SK-MEL-5 (cell line): Measurements from ENCODE around the gene GDF10. TPM values are rescaled to one million over a fixed set of nuclear protein-coding genes. Genes with fewer than 3 reads are reported as not detected.

Source experiments
- DNase-seq: peaks from one replicate; pipeline ENCODE4 v3.0.0-alpha.2; 2016; ENCODE audit warnings: low read depth, low spot score
- in situ Hi-C: cut with HindIII; loops from 2 replicates; pipeline ENCODE4 v1.10.0; 2016; ENCODE audit warnings: low sequenced_read_pairs, high pct_unique_total_duplicates, low pct_unique_long_range_greater_than_20kb
- total RNA-seq: library from RNA; depleted of rRNA; stranded (reverse); fragments of >200 nt; shearing (Covaris generic); gene quantifications from 2 replicates; pipeline ENCODE4 v1.2.3, GENCODE V29; 2014

GDF10 gene
- total RNA-seq, 1 experiment from 2014 or later = not detected

DNA sequence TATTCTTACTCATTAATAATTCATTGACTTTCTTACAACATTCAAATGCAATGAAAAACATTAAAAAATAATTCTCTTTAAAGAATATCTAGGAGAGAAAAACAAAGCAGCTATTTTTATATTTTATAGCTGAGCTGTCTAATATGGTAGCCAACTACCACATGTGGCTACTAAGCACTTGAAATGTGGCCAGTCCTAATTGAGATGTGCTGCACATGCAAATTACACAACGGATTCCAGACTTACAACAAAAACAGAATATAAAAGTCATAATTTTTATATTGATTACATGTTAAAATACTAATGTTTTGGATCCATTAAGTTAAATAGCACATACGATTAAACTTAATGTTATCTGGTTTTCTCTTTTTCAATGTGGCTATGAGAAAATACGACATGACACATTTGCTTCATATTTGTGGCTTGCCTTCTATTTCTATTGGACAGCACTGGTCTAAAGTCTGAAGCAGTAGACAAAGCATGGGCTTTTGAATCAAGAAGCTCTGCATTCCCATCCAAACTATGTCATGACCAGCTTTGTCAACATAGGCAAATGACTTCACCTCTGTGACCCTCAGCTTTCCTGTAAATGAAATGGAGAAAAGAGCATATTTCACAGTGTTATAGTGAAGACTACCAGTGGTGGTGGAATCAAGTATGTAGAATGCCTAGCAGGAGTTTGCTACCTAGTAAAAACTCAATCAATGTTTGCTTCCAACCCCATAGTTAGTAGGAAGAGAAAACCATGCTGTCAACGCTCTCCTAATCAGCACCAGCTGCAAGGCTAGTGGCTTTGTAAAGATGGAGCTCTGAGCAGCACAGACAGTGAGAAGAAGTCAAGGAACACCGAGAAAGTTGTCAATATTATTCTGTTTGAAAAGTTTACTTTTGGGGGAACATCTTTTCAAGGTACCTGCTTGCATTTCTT, 37.1 kb upstream of the GDF10 start:
- DNase-seq = no peak
- in situ Hi-C loops = no loop called here

DNA sequence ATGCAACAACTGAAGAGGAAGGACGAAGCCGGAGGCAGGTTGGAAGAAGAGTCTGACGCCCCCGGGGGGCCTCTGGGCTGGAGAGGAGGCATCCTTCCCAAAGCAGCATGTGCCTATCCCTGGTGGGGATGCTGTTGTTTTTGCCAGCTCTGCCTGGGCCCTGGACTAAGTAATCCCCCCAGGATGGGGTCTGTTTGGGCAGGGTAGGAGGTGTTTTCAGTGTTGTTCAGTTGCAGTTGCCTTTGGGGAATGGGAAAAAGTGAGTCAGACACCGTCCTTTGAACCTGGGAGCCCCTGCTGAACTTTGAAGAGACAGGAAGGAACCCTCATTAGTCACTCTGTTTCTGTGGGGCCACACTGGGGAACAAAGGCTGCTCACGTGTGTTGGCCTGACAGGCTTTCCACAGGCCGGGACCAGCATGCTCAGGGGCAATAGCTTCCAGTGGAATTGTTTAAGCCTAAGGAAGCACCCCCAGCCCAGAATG, 35.2 kb upstream of the GDF10 start:
- no peak for DNase-seq
- in situ Hi-C loops = no loop called here

DNA sequence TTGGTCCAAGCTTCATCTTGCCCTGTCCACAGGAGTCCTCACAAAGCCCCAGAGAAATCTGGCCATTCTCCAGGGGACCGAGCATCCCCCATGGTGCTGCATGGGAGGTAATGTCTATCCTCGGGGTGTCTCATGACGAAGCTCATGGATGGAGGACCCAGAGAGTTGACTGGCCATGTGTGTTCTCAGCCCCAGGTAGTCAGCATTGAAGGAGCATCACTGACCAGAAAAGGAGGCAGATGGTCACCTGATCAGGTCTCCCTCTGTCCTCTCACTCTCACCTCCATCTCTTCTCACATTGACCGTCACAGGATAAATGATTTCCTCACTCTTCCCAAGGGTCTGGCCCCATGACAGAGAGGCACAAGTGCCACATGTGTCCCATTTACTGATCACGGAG, 33.4 kb upstream of the GDF10 start:
- no peak for DNase-seq
- in situ Hi-C loops = no loop called here

DNA sequence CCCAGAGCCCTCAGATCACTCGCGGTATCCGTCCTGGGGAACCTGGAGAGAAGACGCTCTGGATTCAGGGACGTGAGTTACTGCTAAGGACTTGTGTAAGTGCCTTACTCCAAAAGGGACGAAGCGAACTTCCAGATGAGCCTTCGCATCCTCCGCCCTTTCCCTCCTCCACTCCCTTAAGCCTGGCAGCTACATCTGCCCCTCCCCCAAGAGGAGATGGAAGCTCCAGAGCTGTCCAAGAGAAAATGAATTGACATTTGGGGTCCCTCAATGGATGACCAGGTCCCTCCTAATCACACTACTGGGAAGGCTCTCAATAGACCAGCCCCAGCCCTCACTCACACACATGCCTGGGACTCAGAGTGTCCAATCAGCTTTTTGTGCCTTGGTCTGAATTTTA, 31.3 kb upstream of the GDF10 start:
- DNase-seq = no peak
- in situ Hi-C loops = no loop called here

DNA sequence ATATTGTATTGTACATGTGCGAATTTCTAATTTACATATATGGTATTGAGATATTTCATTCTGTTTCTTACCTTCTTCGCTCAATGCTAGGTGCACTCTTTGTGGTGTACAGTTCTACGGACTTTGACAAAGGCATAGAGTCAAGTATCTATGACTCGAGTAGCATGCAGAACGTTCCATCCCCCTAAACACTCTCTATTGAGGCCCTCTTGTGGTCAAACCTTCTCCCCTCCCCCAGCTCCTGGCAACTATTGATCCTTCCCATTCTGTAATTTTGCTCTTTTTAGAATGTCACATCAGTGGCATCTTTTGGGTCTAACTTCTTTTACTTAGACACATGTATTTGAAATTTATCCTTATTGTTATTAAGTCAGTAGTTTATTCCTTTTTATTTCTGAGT, 30.7 kb upstream of the GDF10 start:
- peak; percentile 2 for DNase-seq

DNA sequence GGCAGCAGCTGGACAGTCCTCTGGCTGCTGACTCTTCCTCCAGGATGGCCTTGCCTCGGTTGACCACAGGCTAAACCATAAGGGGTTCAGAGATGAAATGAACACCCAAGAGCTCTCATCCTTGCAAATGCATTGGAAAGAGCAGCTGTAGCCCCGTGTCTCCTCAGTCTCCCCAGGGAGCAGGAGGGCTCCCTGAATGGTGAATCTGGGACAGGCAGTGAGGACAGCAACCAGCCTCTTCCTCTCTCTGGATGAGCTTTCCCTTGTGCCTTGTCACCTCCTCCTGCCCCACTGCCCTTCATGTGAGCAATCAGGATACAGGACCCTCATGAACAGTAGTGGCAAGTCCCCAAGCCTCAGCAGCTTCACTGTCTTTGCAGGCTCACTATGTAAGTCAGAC, 23.9 kb upstream of the GDF10 start:
- DNase-seq = no peak
- in situ Hi-C loops = no loop called here

More for the DNA sequence above, 30.7 kb upstream of the GDF10 start:
- in situ Hi-C loops = no loop called here

DNA sequence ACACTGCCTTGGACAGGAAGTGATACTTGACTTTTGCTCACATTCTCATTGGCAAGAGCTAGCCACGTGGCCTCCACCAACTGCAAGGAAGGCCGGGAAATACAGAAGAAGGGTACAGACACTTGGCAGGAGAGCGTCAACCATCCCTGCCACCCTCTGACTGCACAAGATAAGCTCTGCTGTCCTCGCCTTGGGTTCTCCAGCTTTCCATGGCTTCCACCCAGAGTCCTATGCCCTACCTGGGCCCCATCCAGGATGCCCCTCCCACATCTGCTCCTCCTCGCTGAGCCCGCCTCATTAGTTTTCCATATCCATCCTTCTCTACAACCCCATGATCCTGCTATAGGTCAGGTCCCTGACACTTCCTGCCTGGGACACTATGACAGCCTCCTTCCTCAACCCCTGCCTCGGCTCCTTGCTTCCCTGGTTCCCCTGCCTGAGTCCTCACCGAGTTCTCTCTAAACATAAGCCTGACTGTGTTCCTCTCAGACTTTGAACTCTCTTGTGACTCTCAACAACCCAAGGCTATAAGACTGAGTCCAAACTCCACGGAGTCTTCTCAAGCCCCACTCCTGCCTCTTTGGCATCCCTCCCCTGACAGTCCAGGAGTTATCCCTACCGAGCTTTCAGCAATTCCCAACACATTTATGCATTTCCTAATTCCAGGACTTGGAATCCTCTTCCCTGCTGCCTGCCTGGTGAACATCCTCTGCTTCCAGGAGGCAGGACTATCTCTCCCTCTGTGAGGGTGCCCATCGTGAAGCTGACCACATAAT, 23.2 kb upstream of the GDF10 start:
- DNase-seq = no peak
- in situ Hi-C loops = no loop called here

DNA sequence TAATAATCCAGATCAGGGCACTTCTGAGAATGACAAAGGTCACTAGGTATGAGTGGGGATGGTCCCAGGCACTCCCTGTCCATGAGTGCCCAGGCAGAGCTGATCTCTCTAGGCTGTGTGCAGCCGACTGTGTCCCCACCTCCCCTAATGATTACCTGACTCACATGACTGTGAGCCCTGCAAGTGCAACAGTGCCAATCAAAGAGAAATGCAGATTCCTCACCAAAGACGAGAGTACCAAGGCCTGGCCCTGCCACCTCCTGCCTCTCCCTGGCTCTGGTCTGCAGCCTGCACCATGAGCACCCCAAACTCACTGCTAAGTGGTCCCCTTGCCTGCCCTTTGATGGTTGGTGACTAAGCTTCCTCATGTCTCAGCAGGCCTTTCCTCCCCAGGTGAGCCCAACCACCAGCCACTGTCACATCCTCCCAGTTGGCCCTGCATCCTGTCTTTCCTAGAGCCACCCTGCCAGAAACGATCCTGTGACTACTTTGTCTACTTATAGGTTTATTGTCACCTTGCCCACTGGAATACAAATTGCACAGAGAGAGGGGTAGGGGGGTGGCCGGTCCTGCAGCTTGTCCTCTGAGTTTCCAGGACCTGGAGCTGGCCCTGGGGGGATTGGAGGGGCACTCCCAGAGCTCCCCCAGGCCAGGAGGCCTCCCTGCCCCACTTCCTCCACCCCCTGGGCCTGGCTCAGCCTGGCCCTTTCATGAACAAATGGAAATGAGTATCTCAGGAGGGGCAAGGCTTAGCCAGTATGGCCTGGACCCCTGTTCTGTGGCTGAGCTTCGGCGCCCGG, 22.4 kb upstream of the GDF10 start:
- in situ Hi-C loops = no loop called here
- DNase-seq = no peak

DNA sequence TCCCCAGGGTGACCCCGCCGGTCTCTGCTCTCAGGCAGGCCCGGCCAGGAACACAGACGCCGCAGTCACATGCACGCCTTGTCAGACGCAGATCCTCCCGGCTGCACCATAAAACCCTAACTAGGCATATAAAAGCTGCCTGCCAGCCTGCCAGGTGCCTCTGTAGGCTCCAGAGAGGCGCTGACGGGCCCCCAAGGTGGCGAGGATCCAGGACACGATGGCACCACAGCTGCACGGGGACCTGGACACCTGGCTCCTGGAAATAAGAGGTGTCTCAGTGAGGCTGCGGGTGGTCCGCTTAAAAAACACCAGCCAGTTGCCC, 21.9 kb upstream of the GDF10 start:
- DNase-seq = no peak
- in situ Hi-C loops = no loop called here

DNA sequence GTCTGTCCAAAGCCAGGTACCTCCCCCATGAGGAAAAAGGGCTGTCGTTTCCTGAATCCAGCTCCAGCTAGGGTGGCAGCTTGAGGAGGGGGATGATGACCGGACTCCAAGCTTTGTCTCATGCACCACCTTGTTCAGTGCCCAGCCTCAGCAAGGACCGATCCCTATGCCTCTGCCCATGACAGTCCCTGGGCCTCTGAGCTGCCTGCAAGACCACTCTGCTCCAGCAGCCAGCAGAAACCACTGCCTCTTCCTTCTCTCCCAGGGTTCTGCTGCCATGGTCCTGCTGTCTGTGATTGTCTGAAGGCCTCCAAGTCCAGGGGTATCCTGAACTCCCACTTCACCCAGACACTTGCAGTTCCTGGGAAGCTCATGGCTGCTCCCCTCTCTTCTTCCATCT, 21.3 kb upstream of the GDF10 start:
- no peak for DNase-seq
- in situ Hi-C loops = no loop called here

DNA sequence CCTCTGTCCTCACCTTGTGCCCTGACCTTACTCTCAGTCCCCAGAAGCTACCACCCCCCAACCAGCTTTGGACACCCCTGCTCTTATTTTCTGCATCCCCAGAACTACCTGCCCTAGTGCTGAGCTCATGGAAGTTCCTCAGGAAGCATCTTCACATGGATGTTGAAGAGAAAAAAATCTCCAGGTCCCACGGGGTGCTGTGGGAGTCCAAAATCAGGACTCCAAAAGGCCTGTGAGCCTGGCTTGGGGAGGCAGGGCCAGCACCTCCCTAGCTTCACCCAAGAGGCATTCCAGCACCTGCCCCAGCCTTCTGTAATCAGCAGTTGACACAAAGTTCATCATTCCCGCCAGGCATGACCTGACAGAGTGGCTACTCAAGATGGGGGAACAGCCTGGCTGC, 20.7 kb upstream of the GDF10 start:
- in situ Hi-C loops = no loop called here
- DNase-seq = no peak

DNA sequence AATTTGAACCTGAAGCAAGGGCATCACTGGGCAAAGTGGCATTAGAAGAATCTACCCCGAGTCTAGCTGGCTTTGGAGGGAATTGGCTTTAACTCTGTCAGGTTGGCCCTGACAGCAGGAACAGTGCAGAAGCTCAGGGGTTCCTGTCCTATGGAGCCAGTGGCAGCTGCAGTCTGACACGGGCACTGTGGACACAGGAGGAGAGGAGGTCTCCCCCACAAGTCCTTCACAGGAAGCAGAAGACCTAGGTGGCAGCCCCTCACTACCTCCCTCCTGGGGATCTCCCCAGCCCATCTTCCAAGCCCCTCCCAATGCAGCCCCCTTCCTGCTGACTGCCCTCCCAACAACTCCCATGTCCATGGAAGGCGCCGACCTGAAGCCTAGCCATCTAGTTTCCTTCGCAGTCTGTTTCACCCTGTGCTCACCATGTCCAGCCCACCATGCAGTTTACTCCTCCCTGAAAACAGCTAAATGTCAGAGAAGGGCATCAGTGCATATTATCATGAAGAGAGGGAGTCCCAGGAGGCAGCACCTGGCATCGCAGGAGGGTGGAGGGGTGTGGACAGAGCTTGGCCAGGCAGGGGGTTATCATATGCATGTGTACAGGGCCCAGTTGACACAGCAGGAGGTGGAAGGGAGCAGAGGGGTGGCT, 17.9 kb upstream of the GDF10 start:
- in situ Hi-C loops = no loop called here
- no peak for DNase-seq

DNA sequence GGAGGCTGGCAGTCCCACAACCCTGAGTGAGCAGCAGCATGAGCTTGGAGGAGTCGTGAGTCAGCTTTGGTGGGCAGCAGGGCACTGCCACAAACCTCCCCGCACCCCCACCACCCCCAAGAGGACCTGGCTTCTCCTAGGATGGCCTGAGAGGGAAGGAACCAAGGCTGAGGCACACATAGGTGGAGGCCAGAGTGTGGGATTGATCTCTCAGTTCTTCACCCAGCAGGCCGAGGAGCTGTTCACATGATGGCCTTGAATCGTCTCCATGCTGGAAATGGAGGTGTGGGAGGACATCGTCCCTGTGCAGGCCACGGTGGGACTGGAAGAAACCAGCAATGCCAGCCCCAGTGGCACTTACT, 17.4 kb upstream of the GDF10 start:
- in situ Hi-C loops = no loop called here
- no peak for DNase-seq

DNA sequence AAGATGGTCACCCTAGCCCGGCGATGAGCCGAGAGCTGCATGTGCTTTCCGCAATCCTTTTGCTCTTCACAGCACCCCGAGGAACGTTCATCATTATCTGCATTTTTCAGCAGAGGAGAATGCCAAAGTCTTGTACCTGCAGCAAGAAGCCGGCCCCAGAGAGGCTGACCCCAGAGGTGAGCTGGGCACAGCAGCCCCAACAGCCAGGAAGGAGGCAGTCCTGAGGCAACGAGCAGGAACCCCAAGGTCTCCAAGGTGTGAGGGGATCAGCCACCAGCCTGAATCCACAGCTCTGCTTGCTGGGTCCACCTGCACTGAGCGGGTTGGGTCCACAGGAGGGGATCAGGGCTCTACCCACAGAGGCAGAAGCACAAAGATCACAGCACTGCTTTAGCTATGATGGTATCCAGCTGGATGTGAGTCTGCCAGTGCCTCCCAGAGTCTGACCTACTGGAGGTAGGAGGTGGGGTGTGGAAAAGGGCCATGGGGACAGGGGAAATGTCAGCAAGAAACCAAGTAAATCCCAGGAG, 16.8 kb upstream of the GDF10 start:
- no peak for DNase-seq
- in situ Hi-C loops = no loop called here

DNA sequence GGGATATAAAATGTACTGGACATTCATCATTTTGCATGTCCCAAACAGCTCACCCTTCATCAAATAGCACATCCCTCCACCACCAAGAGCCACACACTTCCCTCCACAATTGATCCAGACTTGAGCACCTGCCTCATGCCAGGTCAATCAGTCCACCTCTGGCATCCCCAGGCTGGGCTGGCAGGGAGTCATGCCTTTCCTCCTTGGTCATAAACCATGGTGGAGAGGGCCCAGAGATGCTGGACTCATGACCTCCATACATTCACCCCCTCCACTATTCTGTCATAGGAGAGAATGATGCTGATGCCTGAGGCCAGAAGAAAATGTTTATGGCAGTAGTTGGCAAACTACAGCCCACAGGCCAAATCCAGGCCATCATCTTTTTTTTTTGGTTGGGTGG, 16.1 kb upstream of the GDF10 start:
- DNase-seq = no peak
- in situ Hi-C loops = no loop called here

DNA sequence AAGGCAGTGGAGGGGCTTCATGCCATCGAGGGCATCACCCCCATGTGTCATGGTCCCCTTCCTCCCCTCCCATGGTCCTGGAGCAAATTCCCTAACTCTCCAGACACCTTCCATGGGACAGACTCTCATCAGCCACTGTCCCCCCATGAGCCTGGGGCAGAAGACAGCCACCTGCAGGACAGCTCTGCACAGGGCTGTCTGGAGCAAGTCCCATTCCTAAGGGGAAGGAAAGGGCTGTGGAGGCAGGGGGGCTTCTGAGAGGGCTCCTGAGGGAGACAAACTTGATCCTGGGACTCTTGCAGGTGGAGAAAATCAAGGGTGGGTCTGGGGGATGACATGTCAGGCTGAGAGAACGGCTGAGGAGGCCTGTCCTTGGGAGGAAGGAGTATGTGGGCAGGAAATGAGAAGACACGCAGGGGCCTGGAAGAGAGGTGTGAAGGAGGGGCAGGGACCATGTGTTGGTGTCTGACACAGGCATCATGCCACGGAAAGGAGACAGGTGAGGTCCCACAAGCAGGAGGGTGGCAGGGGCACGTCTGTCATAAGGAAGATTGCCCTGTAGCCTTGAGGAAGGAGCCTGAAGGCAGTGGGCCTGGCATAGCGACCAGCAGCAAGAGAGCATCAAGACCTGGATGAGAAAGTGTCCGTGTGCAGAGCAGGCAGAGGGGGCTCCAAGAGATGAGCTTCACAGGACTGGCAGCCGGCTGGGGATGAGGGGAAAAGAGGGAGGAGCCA, 14.4 kb upstream of the GDF10 start:
- DNase-seq = no peak
- in situ Hi-C loops = no loop called here

DNA sequence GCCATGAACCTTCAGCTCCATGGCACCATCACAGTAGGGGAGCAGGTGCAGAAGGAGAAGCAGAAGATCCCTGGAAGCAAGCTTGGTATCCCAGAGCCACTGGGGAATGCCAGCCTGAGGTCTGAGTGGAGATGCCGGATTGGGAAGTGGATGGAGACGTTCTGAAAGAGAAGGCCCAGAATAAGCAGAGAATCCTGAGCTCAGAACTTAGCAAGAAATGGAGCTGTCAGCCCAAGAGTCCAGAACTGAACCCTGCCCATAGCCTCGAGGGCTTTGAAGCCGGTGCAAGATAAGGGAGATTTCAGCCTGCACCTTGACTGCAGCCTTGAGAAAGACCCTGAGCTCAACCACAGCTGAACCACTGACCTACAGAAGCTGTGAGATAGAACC, 13.9 kb upstream of the GDF10 start:
- no peak for DNase-seq
- in situ Hi-C loops = no loop called here
